ENCODE measurements around the gene TMEM91.

DNA sequence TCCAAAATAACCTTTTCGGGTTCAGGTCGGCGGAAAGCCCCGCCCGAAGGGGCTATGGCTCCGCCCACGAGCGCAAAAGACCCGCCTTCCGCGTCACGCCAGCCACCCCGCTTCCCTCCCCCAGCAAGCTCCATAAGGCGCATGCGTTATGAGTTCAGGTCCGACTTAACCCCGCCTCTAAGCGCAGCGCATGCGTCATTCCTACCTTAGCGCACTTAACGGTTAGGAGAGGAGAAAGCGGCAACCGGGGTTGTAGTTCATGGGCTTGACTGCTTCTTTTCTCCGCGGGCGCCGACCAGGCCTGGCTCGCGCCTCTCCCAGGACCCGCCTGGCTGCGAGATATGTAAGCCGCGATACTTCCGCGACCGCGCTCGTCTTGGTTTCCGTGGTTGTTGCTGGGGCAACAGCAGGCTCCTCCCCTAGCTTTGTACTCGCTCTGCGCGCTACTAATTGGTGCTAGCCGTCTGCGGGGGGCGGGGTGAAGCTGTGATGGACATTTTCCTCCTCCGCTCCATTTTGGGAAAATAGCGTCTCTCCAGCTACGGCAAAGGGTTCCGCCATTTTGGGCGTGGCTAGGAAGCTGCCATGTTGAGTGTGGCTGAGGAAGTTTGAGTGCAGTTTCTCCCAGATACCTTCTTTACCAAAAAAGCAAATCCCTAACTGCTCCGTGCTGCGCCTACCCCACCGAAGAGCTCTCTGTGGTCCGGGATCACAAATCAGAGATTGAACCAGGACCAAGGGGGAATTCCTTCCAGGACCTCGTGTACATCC, 12.4 kb upstream of the TMEM91 start, which contains the start of gene B9D2:
- TF ChIP-seq HDGF (IDR thresholded peaks at IDR 0.05) (no peak), CTCF (IDR thresholded peaks at IDR 0.05 in 2 of 3, conservative IDR thresholded peaks at IDR 0.05 in 1 of 3; ENCODE audit: insufficient read depth in 2 of 3, low read depth in 1 of 3, low read length in 3 of 3) (peak in 1 of 3 experiments; percentile 6; a peak in 1 of 6 replicates)

Measured in K562 (cell line).